Keratinocyte (primary cell): Measurements from ENCODE around the gene IGFALS. TPM values are rescaled to one million over a fixed set of nuclear protein-coding genes. Genes with fewer than 3 reads are reported as not detected.

Experiments used
- DNase-seq: peaks from one replicate; pipeline ENCODE4 v3.0.0-alpha.2; 2011; ENCODE audit warnings: low read depth, missing footprints, low spot score
- FAIRE-seq: peaks from 2 replicates; lab custom pipeline; 2011; peaks lifted over from hg19 to GRCh38; lab: Jason Lieb, UNC
- H2AFZ ChIP-seq: 2 replicates; pipeline ENCODE4 v1.6.0; 2012; ENCODE audit warnings: low read length, control low read depth, inconsistent platforms; ENCODE audit not compliant: control insufficient read depth
- H3K27ac ChIP-seq: 2 replicates; pipeline ENCODE4 v1.5.1; 2011; ENCODE audit warnings: low read length; ENCODE audit not compliant: control insufficient read depth, insufficient read depth
- H3K27me3 ChIP-seq: 3 replicates; pipeline ENCODE4 v1.6.0; 2011; ENCODE audit warnings: low read length; ENCODE audit not compliant: control insufficient read depth, insufficient read depth; ENCODE audit errors: extremely low read depth
- H3K36me3 ChIP-seq, 2 experiments: 2 replicates in 1 of 2; 3 replicates in 1 of 2; pipeline ENCODE4 v1.5.1; 2011; ENCODE audit warnings: low read length in 2 of 2, mild to moderate bottlenecking in 1 of 2; ENCODE audit not compliant: control insufficient read depth in 2 of 2, insufficient read depth in 2 of 2; ENCODE audit errors: extremely low read depth in 1 of 2
- H3K4me1 ChIP-seq: 3 replicates; pipeline ENCODE4 v1.5.1; 2011; ENCODE audit warnings: low read length; ENCODE audit not compliant: control insufficient read depth, insufficient read depth; ENCODE audit errors: extremely low read depth
- H3K4me2 ChIP-seq: 3 replicates; pipeline ENCODE4 v1.6.0; 2011; ENCODE audit warnings: low read depth, low read length; ENCODE audit not compliant: control insufficient read depth, insufficient read depth; ENCODE audit errors: extremely low read depth
- H3K4me3 ChIP-seq, 3 experiments: fragments of 200-600 bp in 1 of 3; sonication (generic) in 1 of 3; 2 replicates in 2 of 3; 3 replicates in 1 of 3; pipeline ENCODE4 v1.5.1; 2011 to 2016; ENCODE audit warnings: low read length in 3 of 3, mild to moderate bottlenecking in 3 of 3, control low read depth in 2 of 3, inconsistent platforms in 1 of 3, low read depth in 1 of 3, mixed read lengths in 1 of 3, mixed run types in 1 of 3, moderate library complexity in 1 of 3; ENCODE audit not compliant: control insufficient read depth in 2 of 3, insufficient read depth in 2 of 3; ENCODE audit errors: extremely low read depth in 1 of 3
- H3K79me2 ChIP-seq: 2 replicates; pipeline ENCODE4 v1.6.0; 2012; ENCODE audit warnings: low read length; ENCODE audit not compliant: control insufficient read depth, insufficient read depth
- H3K9ac ChIP-seq: 3 replicates; pipeline ENCODE4 v1.6.0; 2011; ENCODE audit warnings: low read length; ENCODE audit not compliant: control insufficient read depth, insufficient read depth; ENCODE audit errors: extremely low read depth
- H3K9me1 ChIP-seq: 3 replicates; pipeline ENCODE4 v1.6.0; 2011; ENCODE audit warnings: low read length; ENCODE audit not compliant: control insufficient read depth, insufficient read depth; ENCODE audit errors: extremely low read depth
- H3K9me3 ChIP-seq: 2 replicates; pipeline ENCODE4 v1.5.1; 2012; ENCODE audit warnings: low read depth, low read length; ENCODE audit not compliant: control insufficient read depth
- H4K20me1 ChIP-seq: 3 replicates; pipeline ENCODE4 v1.6.0; 2011; ENCODE audit warnings: low read length; ENCODE audit not compliant: control insufficient read depth, insufficient read depth; ENCODE audit errors: extremely low read depth
- EZH2 ChIP-seq: IDR thresholded peaks from one replicate; pipeline ENCODE4 v1.6.1; 2012; ENCODE audit warnings: inconsistent platforms, mild to moderate bottlenecking, low read length, moderate library complexity
- dilution Hi-C: fragments of 300-500 bp; cut with MboI; formaldehyde crosslinking; loops from one replicate; pipeline ENCODE4 v1.7.0; 2020; ENCODE audit warnings: low sequenced_read_pairs; ENCODE audit not compliant: extremely low pct_ligation_motif_present
- polyA plus RNA-seq, 5 experiments: library from polyadenylated mRNA; depleted of rRNA in 3 of 5; stranded (reverse) in 3 of 5; stranded (forward) in 1 of 5; unstranded in 1 of 5; fragments of >200 nt; gene quantifications; 1 replicate in 1 of 5; 2 replicates in 3 of 5; 3 replicates in 1 of 5; pipeline versions ENCODE4 v1.2.1 to v1.2.3, GENCODE V29; 2011 to 2012; ENCODE audit warnings: missing spikeins in 2 of 5, low read depth in 1 of 5, low replicate concordance in 1 of 5
- TF ChIP-seq, protein P1 (sequence below), 3 experiments: IDR thresholded peaks in 1 of 3; conservative IDR thresholded peaks in 1 of 3; optimal IDR thresholded peaks in 1 of 3; 2 replicates in 2 of 3; 3 replicates in 1 of 3; pipeline versions ENCODE3 to v1.5.1; 2011; ENCODE audit warnings: low read length in 3 of 3, mild to moderate bottlenecking in 3 of 3, moderate library complexity in 2 of 3, control low read depth in 1 of 3, inconsistent platforms in 1 of 3; ENCODE audit not compliant: insufficient read depth in 2 of 3; ENCODE audit errors: extremely low read depth in 1 of 3

Gene IGFALS
- polyA plus RNA-seq, 1 donor (not counting 4 experiments of a cell fraction or from before 2014, with no cell fraction given) = not detected

DNA sequence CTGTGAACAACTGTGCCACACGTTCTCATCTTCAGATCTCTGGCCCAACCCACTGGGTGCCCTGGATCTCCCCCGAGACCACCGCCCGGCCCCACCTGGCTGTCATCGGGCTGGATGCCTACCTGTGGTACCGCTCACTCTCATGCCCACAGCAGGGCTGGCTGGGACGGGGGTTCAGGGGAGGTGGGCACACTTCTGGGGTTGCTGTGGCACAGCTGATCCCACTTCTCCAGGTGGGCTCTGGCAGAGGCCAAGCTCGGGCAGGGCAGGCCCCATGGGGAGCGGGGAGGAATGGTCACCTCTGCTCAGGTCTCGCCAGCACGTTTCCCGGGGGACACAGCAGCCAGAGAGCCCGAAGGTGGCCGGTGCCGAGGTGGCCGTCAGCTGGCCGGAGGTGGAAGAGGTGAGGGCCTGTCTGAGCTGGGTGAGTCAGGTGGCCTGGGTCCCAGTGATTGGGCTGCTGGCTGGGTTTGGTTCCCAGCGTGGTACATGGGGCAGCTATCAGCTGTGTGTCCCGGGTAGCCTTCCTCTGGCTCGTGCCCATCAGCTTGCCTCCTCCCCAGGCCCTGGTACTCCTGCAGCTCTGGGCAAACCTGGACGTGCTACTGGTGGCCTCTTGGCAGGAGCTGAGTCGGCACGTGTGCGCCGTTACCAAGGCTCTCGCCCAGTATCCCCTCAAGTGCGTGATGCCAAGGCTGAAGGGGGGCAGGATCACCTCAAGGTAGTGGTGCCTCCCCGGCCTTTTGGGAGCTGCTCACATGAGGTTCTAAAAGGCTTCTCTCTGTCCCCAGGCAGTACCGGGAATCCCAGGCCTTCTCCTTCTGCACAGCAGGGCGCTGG is 18.3 kb downstream of the IGFALS start:
- Histone ChIP-seq H3K36me3 (peaks cover 3 to 15% of the 10 kb centered on the region in 2 experiments), H3K9me1 (no peaks in the 10 kb centered on the region), H2AFZ (no peak overlapping the region), H3K4me3 (no peak overlapping the region), H3K79me2 (peaks cover 32% of the 10 kb centered on the region), H3K4me2 (no peak overlapping the region), H3K4me1 (peaks cover 20% of the 10 kb centered on the region), H3K9me3 (no peaks in the 10 kb centered on the region), H3K27me3 (no peaks in the 10 kb centered on the region), H3K27ac (no peak overlapping the region), H4K20me1 (peaks cover 2% of the 10 kb centered on the region), H3K9ac (no peak overlapping the region)
- no peak for TF ChIP-seq EZH2
- TF ChIP-seq, protein P1, sequence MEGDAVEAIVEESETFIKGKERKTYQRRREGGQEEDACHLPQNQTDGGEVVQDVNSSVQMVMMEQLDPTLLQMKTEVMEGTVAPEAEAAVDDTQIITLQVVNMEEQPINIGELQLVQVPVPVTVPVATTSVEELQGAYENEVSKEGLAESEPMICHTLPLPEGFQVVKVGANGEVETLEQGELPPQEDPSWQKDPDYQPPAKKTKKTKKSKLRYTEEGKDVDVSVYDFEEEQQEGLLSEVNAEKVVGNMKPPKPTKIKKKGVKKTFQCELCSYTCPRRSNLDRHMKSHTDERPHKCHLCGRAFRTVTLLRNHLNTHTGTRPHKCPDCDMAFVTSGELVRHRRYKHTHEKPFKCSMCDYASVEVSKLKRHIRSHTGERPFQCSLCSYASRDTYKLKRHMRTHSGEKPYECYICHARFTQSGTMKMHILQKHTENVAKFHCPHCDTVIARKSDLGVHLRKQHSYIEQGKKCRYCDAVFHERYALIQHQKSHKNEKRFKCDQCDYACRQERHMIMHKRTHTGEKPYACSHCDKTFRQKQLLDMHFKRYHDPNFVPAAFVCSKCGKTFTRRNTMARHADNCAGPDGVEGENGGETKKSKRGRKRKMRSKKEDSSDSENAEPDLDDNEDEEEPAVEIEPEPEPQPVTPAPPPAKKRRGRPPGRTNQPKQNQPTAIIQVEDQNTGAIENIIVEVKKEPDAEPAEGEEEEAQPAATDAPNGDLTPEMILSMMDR (optimal IDR thresholded peaks at IDR 0.05 in 1 of 3, IDR thresholded peaks at IDR 0.05 in 1 of 3, conservative IDR thresholded peaks at IDR 0.05 in 1 of 3; ENCODE audit: extremely low read depth in 1 of 3, insufficient read depth in 2 of 3, low read length in 3 of 3) = no peak
- FAIRE-seq (no peak), DNase-seq (no peak)
- dilution Hi-C loops = no loop called here

DNA sequence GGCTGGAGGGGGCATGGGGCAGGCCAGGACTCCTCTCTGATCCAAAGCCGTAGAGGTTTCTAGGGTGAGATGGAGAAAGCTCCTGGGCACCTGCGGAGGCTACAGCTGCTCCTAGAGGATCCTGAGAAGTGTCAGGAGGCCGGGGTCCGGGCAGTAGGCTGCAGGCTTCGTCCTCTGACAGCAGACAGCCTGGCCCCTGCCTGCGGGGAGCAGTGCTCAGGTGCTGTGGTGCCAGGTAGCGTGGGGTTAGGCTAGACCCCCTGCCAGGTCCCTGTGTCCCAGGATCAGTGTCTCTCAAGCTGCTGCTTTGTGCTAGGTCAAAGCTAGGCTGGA is 19.1 kb downstream of the IGFALS start:
- Histone ChIP-seq H3K4me3 (peak overlapping the region; percentile 73 to 75 (median 73)), H3K4me2 (peak overlapping the region; percentile 95), H3K79me2 (peaks cover 32% of the 10 kb centered on the region), H3K4me1 (peaks cover 22% of the 10 kb centered on the region), H3K9ac (peak overlapping the region; percentile 81), H3K9me3 (no peaks in the 10 kb centered on the region), H3K9me1 (no peaks in the 10 kb centered on the region), H3K27me3 (no peaks in the 10 kb centered on the region), H3K36me3 (peaks cover 3 to 13% of the 10 kb centered on the region in 2 experiments), H4K20me1 (peaks cover 2% of the 10 kb centered on the region), H3K27ac (no peak overlapping the region), H2AFZ (no peak overlapping the region)
- no peak for TF ChIP-seq EZH2
- TF ChIP-seq, protein P1 (optimal IDR thresholded peaks at IDR 0.05 in 1 of 3, IDR thresholded peaks at IDR 0.05 in 1 of 3, conservative IDR thresholded peaks at IDR 0.05 in 1 of 3; ENCODE audit: extremely low read depth in 1 of 3, insufficient read depth in 2 of 3, low read length in 3 of 3) = no peak
- DNase-seq (no peak), FAIRE-seq (no peak)
- dilution Hi-C loops = no loop called here
